ENCODE data around the gene P2RX4. TPM values are rescaled to one million over a fixed set of nuclear protein-coding genes. Genes with fewer than 3 reads are reported as not detected.

The P2RX4 gene
- total and polyA plus RNA-seq, 2 of the 13 experiments (the other 11 are each of a cell fraction or from before 2014, with no cell fraction given) = 13.8 to 30.8 TPM

DNA sequence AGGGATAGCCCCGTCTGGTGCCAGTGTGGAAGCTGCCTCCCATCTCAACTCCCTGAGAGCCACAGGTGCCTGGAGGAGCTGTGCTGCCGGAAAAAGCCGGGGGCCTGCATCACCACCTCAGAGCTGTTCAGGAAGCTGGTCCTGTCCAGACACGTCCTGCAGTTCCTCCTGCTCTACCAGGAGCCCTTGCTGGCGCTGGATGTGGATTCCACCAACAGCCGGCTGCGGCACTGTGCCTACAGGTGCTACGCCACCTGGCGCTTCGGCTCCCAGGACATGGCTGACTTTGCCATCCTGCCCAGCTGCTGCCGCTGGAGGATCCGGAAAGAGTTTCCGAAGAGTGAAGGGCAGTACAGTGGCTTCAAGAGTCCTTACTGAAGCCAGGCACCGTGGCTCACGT lies 25.5 kb upstream of the P2RX4 start (continued):
- TF ChIP-seq, protein P1, sequence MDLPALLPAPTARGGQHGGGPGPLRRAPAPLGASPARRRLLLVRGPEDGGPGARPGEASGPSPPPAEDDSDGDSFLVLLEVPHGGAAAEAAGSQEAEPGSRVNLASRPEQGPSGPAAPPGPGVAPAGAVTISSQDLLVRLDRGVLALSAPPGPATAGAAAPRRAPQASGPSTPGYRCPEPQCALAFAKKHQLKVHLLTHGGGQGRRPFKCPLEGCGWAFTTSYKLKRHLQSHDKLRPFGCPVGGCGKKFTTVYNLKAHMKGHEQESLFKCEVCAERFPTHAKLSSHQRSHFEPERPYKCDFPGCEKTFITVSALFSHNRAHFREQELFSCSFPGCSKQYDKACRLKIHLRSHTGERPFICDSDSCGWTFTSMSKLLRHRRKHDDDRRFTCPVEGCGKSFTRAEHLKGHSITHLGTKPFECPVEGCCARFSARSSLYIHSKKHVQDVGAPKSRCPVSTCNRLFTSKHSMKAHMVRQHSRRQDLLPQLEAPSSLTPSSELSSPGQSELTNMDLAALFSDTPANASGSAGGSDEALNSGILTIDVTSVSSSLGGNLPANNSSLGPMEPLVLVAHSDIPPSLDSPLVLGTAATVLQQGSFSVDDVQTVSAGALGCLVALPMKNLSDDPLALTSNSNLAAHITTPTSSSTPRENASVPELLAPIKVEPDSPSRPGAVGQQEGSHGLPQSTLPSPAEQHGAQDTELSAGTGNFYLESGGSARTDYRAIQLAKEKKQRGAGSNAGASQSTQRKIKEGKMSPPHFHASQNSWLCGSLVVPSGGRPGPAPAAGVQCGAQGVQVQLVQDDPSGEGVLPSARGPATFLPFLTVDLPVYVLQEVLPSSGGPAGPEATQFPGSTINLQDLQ (CRISPR knock-in tag; IDR thresholded peaks at IDR 0.05) = no peak
- TF ChIP-seq, protein P2, sequence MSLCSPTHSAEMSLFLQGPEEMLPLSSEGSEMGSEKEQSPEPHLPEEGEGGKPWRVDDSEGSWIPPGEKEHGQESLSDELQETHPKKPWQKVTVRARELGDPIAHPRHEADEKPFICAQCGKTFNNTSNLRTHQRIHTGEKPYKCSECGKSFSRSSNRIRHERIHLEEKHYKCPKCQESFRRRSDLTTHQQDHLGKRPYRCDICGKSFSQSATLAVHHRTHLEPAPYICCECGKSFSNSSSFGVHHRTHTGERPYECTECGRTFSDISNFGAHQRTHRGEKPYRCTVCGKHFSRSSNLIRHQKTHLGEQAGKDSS (CRISPR knock-in tag; IDR thresholded peaks at IDR 0.05; ENCODE audit: borderline replicate concordance, low read depth) = no peak
- no peak for TF ChIP-seq ZZZ3 (CRISPR knock-in tag; IDR thresholded peaks at IDR 0.05; ENCODE audit: borderline replicate concordance)
- TF ChIP-seq SRSF9 (IDR thresholded peaks at IDR 0.05; ENCODE audit: borderline replicate concordance, insufficient read depth, low read depth, low read length, poor library complexity, severe bottlenecking) = no peak

DNA sequence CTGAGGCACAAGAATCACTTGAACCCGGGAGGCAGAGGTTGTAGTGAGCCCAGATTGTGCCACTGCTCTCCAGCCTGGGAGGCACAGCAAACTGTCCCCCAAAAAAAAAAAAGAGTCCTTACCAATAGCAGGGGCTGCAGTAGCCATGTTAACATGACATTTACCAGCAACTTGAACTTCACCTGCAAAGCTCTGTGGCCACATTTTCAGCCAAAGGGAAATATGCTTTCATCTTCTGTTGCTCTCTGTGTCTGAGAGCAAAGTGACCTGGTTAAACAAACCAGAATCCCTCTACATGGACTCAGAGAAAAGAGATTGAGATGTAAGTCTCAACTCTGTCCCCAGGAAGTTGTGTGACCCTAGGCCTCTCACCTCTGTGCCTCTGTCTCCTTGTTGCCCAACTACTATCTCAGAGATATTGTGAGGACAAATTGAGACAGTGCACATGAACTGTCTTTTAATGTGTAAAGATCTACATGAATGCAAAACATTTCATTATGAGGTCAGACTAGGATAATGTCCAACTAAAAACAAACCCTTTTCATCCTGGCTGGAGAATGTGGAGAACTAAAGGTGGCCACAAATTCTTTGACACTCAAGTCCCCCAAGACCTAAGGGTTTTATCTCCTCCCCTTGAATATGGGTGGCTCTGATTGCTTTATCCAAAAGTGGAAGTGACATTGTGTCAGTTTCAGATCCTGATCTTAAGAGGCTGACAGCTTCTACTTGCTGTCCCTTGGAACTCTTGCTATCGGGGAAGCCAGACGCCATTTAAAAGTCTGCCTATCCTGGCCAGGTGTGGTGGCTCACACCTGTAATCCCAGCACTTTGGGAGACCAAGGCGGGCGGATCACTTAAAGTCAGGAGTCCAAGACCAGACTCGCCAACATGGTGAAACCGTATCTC lies 24.7 kb upstream of the P2RX4 start:
- no peaks in the 10 kb centered on the region for H3K79me2 ChIP-seq (ENCODE audit: insufficient read depth, low read length)
- FAIRE-seq (no peak), ATAC-seq (peak; percentile 44), DNase-seq (ENCODE audit: low spot score) (no peak)
- H4K20me1 ChIP-seq (ENCODE audit: insufficient read depth, low read length) = no peaks in the 10 kb centered on the region
- no peak overlapping the region for H3K27ac ChIP-seq (ENCODE audit: extremely low read length, insufficient read depth, low read length)
- ChIA-PET CTCF (ENCODE audit: low intra/inter-chr PET ratio, low total read pairs) (no interaction called here), POLR2A (interaction anchor here (0.7 kb wide), 1 partner anchor 253 kb away, joined by 3 read pairs; no protein-coding TSS in a partner anchor)
- H3K4me1 ChIP-seq (ENCODE audit: insufficient read depth, low read length) = peaks cover 12% of the 10 kb centered on the region
- intact Hi-C loops (cut with micrococcal nuclease; ENCODE audit: unreplicated experiment) (no loop called here), in situ Hi-C loops (cut with HindIII; ENCODE audit: extremely low pct_ligation_motif_present, low pct_unique_long_range_greater_than_20kb) (no loop called here)
- H3K9ac ChIP-seq (ENCODE audit: insufficient read depth, low read depth, low read length) = no peak overlapping the region
- H3K27me3 ChIP-seq (ENCODE audit: control insufficient read depth in 1 of 2, insufficient read depth in 2 of 2, low read length in 2 of 2) = peaks cover 0 to 3% of the 10 kb centered on the region in 2 experiments; a peak in 1 of 5 replicates
- H3K9me3 ChIP-seq (ENCODE audit: low read length) = no peaks in the 10 kb centered on the region
- no peak overlapping the region for H2AFZ ChIP-seq (ENCODE audit: low read length)
- H3K36me3 ChIP-seq (replicated peaks in 1 of 2; ENCODE audit: control insufficient read depth in 1 of 2, insufficient read depth in 2 of 2, low read length in 2 of 2) = no peaks in the 10 kb centered on the region
- H3K4me2 ChIP-seq (ENCODE audit: low read depth, low read length) = no peak overlapping the region
- no peak overlapping the region for H3K4me3 ChIP-seq (replicated peaks in 1 of 3; ENCODE audit: insufficient read depth in 1 of 3, low read depth in 2 of 3, low read length in 3 of 3)
- 53% methylated on average over 7 of the region's 7 CpGs for WGBS (ENCODE audit: low lambda C conversion rate)
- no TSS peak for BruUV-seq (replicated peaks)
- TF ChIP-seq RXRB (CRISPR knock-in tag; IDR thresholded peaks at IDR 0.05; ENCODE audit: borderline replicate concordance) = peak; percentile 43; the same call in 1 of the 2 replicates
- TF ChIP-seq SKI (IDR thresholded peaks at IDR 0.05; ENCODE audit: partially characterized antibody) = peak; percentile 92
- no peak for TF ChIP-seq BORCS8-MEF2B (CRISPR knock-in tag; IDR thresholded peaks at IDR 0.05)
- TF ChIP-seq BCL6 (CRISPR knock-in tag; IDR thresholded peaks at IDR 0.05) = peak; percentile 47; the same call in 1 of the 2 replicates
- TF ChIP-seq ZNF792 (CRISPR knock-in tag; IDR thresholded peaks at IDR 0.05) = peak; percentile 97; the same call in 1 of the 2 replicates
- TF ChIP-seq TBL1XR1 (IDR thresholded peaks at IDR 0.05; ENCODE audit: borderline replicate concordance, low read length, partially characterized antibody) = peak; percentile 61
- no peak for TF ChIP-seq ZNF775 (CRISPR knock-in tag; IDR thresholded peaks at IDR 0.05; ENCODE audit: borderline replicate concordance)
- TF ChIP-seq, protein P3, sequence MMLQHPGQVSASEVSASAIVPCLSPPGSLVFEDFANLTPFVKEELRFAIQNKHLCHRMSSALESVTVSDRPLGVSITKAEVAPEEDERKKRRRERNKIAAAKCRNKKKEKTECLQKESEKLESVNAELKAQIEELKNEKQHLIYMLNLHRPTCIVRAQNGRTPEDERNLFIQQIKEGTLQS (CRISPR knock-in tag; IDR thresholded peaks at IDR 0.05) = no peak
- TF ChIP-seq RARA (CRISPR knock-in tag; IDR thresholded peaks at IDR 0.05) = peak; percentile 96
- TF ChIP-seq DMAP1 (CRISPR knock-in tag; IDR thresholded peaks at IDR 0.05) = no peak
- peak; percentile 31; the same call in 1 of the 2 replicates for TF ChIP-seq RXRA (CRISPR knock-in tag; IDR thresholded peaks at IDR 0.05)
- 0 out of 2 replicates have a peak, but pooled peaks have one; percentile 20 for TF ChIP-seq SAP130 (CRISPR knock-in tag; IDR thresholded peaks at IDR 0.05; ENCODE audit: low read depth)
- 0 out of 2 replicates have a peak, but pooled peaks have one; percentile 14 for TF ChIP-seq NR2F6 (IDR thresholded peaks at IDR 0.05)
- TF ChIP-seq NR2F6 (CRISPR knock-in tag; IDR thresholded peaks at IDR 0.05) = no peak
